NCI-H2107 treated with DMSO at 0.1 percent for 48 hours (cell line): Measurements from ENCODE around the gene VMAC.
"Not testable (repeated sequence)": the region's sequence is repeated elsewhere in the genome, so short reads cannot be mapped to it uniquely, and the experiment has no call there.

Experiments
- DNase-seq: peaks from one replicate; lab custom pipeline; 2025; ENCODE audit not compliant: unreplicated experiment; lab: John Stamatoyannopoulos, UW

VMAC gene

DNA sequence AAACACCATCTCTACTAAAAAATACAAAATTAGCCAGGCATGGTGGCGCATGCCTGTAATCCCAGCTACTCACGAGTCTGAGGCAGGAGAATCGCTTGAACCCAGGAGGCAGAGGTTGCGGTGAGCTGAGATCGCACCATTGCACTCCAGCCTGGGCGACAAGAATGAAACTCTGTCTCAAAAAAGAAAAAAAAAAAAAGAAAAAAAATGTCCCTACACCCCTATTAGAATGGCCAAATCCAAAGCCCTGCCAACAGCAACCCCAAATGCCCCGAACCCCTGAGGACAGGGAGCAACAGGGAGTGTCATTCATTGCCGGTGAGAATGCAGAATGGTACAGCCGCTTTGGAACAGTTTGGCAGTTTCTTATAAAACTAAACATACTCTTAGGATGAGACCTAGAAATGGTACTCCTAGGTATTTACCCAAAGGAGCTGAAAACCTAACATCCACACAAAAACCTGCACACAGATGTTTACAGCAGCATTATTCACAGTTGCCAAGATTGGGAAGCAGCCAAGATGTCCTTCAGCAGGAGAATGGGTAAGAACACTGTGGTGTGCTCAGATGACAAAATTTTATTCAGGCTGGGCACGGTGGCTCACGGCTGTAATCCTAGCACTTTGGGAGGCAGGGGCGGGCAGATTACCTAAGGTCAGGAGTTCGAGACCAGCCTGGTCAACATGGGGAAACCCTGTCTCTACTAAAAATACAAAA lies 21.4 kb upstream of the VMAC start:
- DNase-seq: peak; percentile 21

DNA sequence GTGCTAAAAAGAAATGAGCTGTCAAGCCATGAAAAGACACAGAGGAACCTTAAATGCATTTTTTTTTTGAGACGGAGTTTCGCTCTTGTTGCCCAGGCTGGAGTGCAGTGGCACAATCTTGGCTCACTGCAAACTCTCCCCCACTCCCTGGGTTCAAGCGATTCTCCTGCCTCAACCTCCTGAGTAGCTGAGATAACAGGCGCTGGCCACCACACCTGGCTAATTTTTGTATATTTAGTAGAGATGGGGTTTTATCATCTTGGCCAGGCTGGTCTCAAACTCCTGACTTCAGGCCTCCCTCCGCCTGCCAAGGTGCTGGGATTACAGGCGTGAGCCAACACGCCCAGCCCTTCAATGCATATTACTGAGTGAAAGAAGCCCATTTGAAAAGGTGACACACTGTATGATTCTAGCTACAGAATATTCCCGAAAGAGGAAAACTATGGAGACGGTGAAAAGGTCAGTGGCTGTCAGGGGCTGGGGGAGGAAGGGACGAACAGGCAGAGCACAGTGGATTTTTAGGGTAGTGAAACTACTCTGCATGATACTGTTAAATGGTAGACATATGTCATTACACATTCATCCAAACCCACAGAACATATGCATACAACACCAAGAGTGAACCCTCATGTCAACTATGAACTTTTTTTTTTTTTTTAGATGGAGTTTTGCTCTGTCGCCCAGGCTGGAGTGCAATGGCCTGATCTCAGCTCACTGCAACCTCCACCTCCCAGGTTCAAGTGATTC lies 20.4 kb upstream of the VMAC start:
- not testable (repeated sequence) for DNase-seq

- no peak for DNase-seq
These were observed 15.2 kb upstream of the VMAC start for GRCh38 chr19:5889288-5889971.

- DNase-seq: no peak
These were observed 14.6 kb upstream of the VMAC start for GRCh38 chr19:5890099-5890498.

GRCh38 chr19:5891572-5891937 lies 13.1 kb upstream of the VMAC start:
- no peak for DNase-seq

DNA sequence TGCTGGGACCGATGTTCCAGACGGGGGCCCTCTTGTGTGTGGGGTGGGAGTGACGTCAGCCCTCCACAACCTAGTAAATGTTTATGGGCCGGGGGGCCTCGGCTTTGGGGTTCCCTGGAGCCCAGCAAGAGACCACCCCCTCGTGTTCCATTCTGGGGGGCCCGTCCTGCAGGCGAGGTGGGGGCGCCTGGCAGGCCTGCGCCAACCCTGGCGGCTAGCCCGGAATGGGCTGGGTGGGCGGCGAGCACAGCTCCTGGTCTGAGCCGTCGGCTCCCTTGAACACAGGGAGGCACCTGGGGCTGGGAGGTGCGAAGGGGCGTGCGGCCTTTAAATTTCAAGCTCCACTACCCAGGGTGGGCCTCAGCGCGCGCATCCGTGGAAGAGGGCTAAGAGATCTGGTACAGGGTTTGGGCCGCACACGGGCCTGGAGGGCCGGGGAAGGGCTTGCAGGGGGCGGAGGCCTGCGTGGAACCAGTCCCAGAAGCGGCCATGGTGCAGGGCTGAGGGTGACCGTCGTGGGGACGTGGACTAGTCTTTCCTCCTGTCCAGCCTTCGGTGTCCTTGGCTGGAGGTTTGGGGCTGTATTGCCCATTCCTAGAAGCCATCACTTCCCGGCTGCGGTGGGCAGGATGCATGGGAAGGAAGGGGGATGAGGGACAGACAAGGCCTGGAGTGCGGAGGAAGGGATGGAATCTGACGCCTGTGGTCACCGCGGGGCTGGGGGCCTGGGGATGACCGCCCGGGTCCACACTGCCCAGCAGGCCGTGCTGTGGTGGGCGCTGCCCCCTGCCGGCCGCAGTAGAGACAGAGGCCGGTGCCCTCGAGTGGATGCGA lies 12.5 kb upstream of the VMAC start:
- peak; percentile 6 for DNase-seq

GRCh38 chr19:5892772-5893275 lies 11.8 kb upstream of the VMAC start:
- DNase-seq: no peak

- DNase-seq: no peak
These were observed 11.3 kb upstream of the VMAC start for GRCh38 chr19:5893296-5893903.

DNA sequence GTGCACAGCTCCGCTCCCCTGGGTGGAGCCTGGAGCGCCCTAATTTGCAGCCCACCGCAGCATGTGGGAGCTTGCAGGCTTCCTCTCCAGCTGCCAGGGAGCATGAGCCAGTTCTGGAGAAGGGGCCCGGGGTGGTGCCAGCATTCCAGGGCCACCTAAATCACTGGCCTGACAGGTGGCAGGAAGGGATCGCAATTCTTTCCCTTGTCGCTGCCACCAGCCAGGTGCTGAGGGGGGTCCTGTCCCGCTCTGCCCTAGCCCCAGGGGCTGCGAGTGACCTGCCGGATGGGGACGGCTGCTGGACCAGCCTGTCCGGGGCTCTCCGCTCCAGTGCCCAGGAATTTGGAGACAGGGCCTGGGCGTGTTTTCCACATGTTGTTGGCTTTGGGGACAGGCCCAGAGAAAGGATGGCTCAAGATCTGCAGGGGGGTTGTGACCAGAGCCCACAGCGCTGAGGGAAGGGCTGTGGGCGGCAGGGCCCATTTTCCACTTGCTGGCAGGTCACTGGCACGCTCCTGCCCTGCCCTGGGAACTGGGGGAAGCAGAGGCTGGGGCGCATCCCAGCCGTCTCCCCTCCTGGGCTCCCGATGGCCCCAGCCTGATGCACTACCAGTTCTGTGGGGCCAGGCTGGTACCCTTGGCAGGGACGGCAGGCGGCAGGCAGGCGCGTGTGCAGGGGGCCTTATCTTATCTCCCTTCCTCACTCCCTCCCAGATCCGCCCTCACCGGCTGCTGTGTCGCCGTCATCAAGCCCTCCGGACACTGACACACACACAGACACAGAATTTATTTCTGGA lies 10.6 kb upstream of the VMAC start:
- DNase-seq: no peak

DNA sequence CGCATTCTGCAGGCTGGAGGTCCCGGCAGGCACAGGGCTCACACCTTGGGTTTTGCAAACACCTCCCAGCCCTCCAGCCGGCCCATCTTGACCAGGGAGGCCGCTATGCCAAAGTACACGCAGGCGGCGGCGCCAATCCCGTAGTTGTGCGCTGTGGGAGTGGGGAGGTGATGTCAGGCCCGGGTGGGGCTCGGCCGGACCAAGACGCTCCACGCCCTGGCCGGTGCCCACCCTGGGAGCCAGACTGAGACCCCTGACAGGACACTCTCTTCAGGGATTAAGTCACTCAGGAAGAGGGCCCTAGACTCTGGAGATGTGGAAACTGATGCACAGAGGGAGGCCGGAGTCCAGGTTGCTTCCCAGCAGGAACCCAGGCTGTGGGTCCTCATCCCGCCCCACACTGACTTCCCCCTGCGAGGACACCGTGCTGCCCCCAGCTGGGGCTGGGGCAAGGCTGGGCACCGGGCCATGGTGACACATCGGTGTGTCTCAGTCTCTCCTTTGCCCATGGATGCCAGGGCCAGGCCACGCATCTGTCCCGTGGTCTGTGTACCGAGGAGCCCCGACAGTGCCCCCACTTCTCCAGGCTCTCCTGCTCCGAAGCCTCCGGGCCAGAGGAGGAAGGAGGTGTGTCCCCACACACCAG lies 9.8 kb upstream of the VMAC start:
- no peak for DNase-seq

DNA sequence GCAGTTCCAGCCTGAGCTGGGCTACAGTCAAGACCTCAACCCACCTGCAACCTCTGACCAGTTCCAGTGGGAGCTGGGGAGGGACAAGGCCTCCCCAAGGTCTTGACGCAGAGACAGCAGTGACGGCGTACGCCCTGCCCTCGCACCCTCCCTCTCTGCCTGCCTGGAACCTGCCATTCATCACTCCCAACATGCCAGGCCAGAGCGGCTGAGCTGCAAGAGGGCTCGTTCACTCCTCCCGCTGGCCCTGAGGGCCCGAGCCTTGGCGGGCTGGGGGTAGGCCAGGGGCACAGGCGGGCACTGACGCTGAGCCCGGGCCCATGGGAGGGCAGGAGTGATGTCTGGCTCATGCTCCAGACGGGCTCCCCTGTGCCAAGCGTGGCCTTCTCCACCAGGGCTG lies 9.3 kb upstream of the VMAC start:
- no peak for DNase-seq

DNA sequence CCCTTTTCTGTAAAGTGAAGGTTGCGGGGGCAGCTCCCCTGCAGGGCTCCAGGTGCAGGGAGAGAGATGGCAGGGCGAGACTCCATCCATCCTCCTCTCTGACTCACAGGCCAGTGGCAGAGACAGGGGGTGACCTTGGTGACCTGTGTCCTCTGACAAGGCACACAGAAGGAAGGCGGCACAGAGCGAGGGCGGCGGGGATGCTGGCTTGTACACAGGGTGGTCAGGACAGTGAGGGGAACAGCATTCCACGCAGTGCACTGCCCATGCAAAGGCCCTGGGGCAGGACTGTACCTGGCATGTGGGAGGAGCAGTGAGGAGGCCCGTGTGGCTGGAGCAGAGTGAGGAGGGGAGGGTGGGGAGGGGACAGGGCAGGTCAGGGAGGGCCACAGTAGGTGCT lies 8.8 kb upstream of the VMAC start:
- no peak for DNase-seq

GRCh38 chr19:5896365-5897076 lies 8.2 kb upstream of the VMAC start:
- no peak for DNase-seq

DNA sequence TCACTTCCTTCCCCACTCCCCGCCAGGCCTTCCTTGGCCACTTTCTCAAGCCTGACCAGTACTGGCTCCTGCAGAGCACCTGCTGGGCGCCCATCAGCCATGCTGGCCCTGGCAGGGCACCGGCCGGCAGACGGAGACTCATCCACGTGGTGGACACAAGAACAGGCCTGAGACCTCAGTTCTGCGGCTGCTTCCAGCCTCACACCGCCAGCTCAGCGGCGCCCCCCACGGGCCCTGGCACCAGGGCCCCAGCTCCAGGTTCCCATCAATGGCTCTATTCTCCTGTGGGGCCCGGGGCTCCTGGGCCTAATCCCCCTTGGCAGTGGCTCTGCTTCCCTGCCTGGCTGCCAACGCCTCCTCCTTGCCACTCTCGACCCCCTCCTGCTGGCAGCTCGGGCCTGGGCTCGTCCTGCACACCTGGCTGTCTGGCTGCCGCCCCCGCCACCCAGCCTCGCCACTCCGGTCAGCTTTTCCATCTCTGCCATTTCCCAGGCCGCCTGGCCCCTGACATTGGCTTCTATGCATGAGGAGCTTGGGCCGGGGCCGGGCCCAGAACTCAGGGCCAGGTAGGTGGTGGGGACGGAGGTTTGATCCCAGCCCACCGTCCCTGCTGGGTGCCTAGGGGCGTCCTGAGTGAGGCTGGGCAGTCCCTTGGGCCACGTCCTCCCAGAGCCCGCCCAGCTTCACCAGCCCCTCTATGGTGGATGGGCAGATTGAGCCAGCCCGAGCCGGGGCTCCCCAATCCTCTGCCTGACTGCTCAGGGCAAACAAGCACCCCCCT lies 7.3 kb upstream of the VMAC start:
- DNase-seq: no peak

DNA sequence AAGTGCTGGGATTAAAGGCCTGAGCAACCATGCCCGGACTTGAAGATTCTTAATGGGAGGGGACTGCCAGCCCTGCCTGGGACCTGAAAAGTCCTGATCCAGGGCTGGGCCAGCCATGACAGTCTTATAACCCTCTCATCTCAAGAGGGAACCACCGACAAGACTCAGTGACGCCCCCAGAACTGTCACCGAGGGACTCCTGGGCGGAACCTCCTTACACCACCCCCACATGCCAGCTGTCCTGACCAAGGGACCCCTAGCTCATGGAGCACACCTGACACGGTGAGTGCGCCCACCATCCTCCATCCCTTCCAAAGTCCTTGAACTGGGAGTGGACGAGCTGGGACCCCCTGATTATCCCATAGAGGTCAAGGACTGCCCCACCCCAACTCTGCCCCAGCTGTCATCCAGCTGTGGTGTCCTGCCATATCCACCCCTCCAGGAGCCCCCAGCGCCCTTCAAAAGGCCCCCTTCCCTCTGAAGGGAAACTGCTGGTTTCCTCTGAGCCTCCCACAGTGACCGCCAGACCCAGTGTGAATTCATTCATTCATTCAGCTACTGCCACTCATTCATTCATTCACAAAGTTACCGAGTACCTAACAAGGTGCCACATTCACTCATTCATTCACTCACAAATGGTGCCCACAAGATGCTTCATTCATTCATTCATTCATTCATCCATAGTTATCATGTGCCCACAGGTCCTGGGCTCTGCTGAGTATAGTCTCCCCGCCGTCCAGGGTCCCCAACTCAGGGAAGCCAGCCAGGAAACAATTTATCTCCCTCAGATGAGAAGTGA lies 4.7 kb upstream of the VMAC start:
- no peak for DNase-seq

DNA sequence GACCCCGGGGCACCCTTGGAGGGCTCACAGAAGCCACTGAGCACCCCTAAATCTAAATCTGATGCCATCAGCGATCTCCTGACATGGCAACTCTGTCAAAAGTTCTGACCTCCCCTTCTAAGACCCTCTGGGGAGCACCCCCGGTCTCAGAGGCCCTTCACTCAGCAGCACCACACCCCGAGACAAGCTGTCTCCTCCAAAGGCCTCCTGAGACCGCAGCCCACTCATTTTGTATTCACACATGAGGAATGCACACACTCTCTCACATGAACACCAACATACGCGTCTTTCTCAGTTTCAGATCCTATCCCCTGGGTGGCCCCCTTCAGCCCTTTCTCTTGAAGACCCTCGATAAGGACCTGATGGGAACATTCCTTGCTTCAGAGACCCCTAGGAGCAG lies 3.7 kb upstream of the VMAC start:
- no peak for DNase-seq

DNA sequence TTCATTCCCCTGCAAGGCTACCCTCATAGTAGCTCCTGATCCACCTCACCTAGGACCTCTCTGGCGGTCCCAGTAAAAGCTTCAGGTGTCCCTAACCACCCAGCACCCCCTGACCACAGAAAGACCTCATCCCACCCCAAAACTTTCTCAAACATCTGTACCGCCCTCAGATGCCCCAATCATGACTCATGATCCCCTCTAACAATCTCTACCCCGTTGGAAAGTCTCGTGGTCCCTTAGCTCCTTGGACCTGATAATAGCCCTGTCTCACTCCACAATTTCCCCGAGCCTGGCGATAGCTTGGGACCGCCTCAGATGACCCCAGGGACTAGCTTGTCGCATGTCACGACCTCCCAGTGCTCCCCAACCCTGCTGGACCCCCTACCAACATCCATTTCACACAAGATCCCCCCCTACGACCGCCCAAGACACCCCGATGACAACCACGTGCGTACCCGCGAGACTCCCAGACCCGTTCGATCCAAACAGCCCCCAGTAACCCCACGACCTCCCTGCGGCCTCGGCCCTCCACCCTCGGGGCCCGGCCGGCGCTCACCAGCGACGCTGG lies 1.5 kb upstream of the VMAC start:
- DNase-seq: no peak
